GM10266 (cell line): ENCODE data around the gene SLC4A5.
A peak's percentile ranks its signal among the peaks of the same experiment; 100 is the strongest.

Experiments used
- DNase-seq: peaks from one replicate; pipeline ENCODE4 v3.0.0; 2012; ENCODE audit errors: extremely low spot score
- CTCF ChIP-seq: IDR thresholded peaks from 2 replicates; pipeline ENCODE4 v1.5.1; 2012; ENCODE audit warnings: mild to moderate bottlenecking, low read depth; ENCODE audit not compliant: control insufficient read depth, insufficient read depth; ENCODE audit errors: missing control alignments

Gene SLC4A5

GRCh38 chr2:74267068-74267467 lies 76.1 kb downstream of the SLC4A5 start:
- DNase-seq: peak; percentile 44
- peak; percentile 40 for TF ChIP-seq CTCF

DNA sequence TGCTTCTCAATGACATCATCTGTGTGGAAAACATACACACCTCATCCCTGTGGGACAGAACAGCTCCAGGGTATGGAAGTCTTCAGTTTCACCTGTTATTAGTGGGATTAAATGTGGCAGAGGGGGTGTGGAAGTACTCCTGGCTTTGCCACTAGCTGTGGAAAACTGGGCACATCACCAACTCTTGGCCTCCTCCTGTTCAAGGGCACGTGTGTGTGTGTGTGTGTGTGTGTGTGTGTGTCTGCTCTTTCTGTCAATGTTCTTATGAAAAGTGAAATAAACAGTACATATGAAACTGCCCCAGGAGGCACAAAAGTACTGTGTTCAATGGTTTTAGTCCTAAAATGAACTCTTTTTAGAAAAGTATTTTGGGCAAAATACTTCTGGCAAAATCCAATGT lies 78.9 kb downstream of the SLC4A5 start:
- TF ChIP-seq CTCF: no peak
- no peak for DNase-seq

DNA sequence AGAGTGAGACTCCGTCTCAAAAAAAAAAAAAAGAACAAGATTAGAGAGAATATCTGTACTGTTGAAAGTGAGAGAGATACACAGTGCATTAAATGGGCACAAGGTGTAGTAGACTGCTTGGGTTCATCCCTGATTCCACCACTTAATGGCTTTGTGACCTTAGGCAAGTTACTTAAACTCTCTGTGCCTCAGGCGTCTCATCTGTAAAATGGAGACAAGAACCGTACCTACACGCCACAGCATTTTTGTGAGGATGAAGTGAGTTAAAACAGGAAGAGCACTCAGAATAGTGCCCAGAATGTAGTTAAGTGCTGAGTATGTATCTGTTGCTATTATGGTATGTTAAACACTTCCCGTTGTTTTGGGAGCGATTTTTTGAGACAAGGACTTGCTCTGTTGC lies 80.5 kb downstream of the SLC4A5 start:
- TF ChIP-seq CTCF: no peak
- no peak for DNase-seq

DNA sequence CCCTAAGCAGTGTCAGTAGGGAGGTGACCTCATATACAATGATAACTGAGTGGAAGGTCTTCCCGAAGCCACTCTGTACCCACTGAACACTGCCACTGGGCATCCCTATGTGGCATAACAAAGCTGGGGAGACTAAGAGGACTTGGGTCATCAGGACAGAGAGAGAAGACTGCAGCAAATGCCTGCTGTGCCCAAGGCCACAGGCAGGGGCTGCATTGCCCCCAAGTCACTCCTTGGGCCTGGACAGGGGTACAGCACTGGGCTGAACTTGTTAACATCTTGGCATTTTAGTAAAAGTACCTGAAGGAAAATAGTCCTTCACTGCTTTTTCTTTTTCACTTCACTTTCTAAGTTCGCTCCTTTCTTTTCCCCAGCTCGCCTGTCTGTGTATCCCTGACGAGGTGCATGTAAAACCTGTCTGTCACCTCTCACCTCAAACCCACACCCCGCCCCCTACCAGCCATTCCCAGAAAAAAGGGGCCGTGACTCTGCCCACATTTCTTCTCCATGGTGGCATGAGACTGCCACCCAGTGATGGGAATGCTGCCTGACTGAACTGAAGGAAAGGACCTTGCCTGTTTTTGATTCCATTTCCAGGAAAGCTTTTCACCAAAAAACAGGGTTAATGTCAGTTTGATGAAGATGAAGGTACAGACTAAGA lies 81.9 kb downstream of the SLC4A5 start:
- TF ChIP-seq CTCF: peak; percentile 31
- DNase-seq: no peak

DNA sequence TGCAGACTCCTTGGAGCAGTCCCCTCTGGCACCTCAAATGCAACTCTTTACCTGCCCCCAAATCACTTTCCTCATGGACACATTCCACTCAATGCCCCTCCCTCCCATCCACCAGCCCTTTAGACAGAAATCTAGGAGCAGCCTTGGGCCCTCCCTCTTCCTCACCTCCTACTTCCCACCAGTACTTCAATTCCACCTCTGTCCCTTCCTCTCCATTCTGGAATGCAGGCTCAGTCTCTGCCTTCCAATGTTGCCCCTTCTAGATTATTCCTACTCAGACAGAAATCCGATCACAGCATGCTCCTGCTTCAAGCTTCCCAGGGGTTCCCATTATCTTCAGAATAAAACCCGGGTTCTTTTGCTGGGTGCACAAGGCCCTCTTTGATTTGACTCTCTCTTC lies 82.7 kb downstream of the SLC4A5 start:
- no peak for DNase-seq

GRCh38 chr2:74259733-74260132 lies 83.5 kb downstream of the SLC4A5 start:
- no peak for DNase-seq
- no peak for TF ChIP-seq CTCF

More for the DNA sequence above, 82.7 kb downstream of the SLC4A5 start:
- TF ChIP-seq CTCF: no peak

DNA sequence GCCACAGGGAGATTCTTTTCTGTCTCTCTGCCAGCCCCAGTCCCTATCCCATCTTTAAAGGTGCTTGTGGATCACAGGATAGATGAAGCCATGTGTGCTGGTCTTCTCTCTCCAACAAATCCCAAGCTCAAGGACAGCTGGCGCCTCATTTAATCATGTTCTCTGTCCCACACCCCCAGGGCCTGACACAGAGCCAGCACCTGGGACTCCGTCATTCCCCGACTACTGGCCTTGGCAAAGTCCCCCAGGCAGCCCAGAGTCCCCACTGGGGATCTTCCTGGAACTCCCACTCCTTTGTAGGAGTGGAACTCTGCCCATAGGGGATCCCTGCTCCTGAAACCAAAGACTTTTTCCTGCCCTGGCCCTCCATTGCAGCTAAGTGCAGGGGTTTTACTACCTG lies 84.0 kb downstream of the SLC4A5 start:
- TF ChIP-seq CTCF: no peak
- DNase-seq: no peak
